HUES48 (cell line): Measurements from ENCODE around the gene AKT3.

Experiments
- H3K27ac ChIP-seq: one replicate; pipeline ENCODE4 v1.7.0; 2013; ENCODE audit warnings: low read depth, low read length, inconsistent platforms
- H3K27me3 ChIP-seq: 2 replicates; pipeline ENCODE4 v1.6.1; 2013; ENCODE audit warnings: mild to moderate bottlenecking, low read length; ENCODE audit not compliant: control insufficient read depth, insufficient read depth
- H3K36me3 ChIP-seq: 2 replicates; pipeline ENCODE4 v1.6.1; 2013; ENCODE audit warnings: low read length; ENCODE audit not compliant: control insufficient read depth, insufficient read depth
- H3K4me1 ChIP-seq: 2 replicates; pipeline ENCODE4 v1.6.1; 2013; ENCODE audit warnings: mild to moderate bottlenecking, low read length; ENCODE audit not compliant: control insufficient read depth, insufficient read depth
- H3K4me3 ChIP-seq: 2 replicates; pipeline ENCODE4 v1.5.1; 2013; ENCODE audit warnings: mild to moderate bottlenecking, low read depth, low read length
- H3K9ac ChIP-seq: 2 replicates; pipeline ENCODE4 v1.6.1; 2013; ENCODE audit warnings: mild to moderate bottlenecking, low read depth, low read length, moderate library complexity
- H3K9me3 ChIP-seq: 2 replicates; pipeline ENCODE4 v1.6.1; 2013; ENCODE audit warnings: low read length; ENCODE audit not compliant: control insufficient read depth, insufficient read depth

The AKT3 gene

DNA sequence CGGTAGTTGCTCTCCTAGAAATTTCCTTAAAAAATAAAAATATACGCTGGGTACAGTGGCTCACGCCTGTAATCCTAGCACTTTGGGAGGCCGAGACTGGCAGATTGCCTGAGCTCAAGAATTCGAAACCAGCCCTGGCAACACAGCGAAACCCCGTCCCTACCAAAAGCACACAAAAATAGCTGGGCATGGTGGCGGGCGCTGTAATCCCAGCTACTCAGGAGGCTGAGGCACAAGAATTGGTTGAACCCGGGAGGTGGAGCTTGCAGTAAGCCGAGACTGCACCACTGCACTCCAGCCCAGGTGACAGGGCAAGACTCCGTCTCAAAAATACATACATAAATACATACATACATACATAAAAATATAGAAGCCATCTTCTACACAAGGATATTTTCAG, 262.8 kb downstream of the AKT3 start:
- H3K9ac ChIP-seq: no peak overlapping the region
- H3K4me3 ChIP-seq: no peak overlapping the region
- no peak overlapping the region for H3K27ac ChIP-seq
- no peaks in the 10 kb centered on the region for H3K36me3 ChIP-seq
- no peaks in the 10 kb centered on the region for H3K27me3 ChIP-seq
- no peaks in the 10 kb centered on the region for H3K4me1 ChIP-seq
- H3K9me3 ChIP-seq: 0 out of 2 replicates have a peak, but pooled peaks cover 2% of the 10 kb centered on the region

DNA sequence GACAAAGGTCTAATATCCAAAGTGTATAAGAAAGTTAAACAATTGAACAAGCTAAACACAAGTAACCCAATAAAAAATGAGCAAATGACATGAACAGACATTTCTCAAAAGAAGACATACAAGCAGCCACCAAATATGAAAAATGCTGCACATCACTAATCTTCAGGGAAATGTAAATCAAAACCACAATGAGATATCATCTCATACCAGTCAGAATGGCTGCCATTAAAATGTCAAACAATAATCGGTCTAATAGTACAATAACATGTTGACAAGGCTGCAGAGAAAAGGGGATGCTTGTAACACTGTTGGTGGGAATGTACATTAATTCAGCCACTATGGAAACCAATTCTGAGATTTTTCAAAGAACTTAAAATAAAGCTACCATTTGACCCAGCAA, 264.1 kb downstream of the AKT3 start:
- H3K9me3 ChIP-seq: 0 out of 2 replicates have a peak, but pooled peaks cover 2% of the 10 kb centered on the region
- H3K27ac ChIP-seq: no peak overlapping the region
- no peaks in the 10 kb centered on the region for H3K27me3 ChIP-seq
- H3K4me3 ChIP-seq: no peak overlapping the region
- no peaks in the 10 kb centered on the region for H3K36me3 ChIP-seq
- H3K4me1 ChIP-seq: no peaks in the 10 kb centered on the region
- H3K9ac ChIP-seq: no peak overlapping the region

DNA sequence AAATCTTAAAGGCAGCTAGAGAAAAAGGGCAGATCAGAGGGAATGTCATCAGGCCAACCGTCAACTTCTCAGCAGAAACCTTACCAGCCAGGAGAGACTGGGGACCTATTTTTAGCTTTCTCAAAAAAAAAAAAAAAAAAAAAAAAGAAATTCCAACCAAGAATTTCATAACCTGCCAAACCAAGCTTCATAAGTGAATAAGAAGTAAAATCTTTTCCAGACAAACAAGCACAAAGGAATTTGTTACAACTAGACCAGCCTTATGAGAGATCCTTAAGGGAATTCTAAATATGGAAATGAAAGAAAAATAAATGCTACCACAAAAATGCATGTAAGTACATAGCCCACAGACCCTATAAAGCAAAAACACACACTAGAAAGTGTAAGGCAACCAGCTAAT, 267.7 kb downstream of the AKT3 start:
- H3K36me3 ChIP-seq: no peaks in the 10 kb centered on the region
- H3K4me1 ChIP-seq: no peaks in the 10 kb centered on the region
- H3K9me3 ChIP-seq: 0 out of 2 replicates have a peak, but pooled peaks cover 2% of the 10 kb centered on the region

DNA sequence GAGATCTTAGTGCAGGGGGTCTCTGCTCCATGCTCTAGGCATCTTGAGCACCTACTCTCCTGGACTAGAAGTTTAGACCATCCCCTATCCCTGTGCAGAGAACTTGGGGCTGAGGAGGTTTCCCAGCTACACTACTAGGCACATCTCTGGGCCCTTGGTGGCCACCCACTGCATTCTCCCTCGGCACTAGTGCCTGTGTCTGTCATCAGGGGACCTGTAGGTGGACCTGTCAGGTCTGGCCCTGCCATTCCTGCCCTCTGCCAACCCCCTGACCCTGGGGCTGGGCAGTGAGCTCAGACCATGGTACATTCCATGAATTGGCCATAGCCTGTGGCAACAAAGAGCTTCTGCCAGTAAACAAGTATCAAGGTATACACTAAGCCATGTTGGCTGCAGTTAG, 269.1 kb downstream of the AKT3 start:
- no peaks in the 10 kb centered on the region for H3K27me3 ChIP-seq

More for the DNA sequence above, 267.7 kb downstream of the AKT3 start:
- H3K27ac ChIP-seq: no peak overlapping the region
- no peak overlapping the region for H3K9ac ChIP-seq
- no peaks in the 10 kb centered on the region for H3K27me3 ChIP-seq
- H3K4me3 ChIP-seq: no peak overlapping the region

DNA sequence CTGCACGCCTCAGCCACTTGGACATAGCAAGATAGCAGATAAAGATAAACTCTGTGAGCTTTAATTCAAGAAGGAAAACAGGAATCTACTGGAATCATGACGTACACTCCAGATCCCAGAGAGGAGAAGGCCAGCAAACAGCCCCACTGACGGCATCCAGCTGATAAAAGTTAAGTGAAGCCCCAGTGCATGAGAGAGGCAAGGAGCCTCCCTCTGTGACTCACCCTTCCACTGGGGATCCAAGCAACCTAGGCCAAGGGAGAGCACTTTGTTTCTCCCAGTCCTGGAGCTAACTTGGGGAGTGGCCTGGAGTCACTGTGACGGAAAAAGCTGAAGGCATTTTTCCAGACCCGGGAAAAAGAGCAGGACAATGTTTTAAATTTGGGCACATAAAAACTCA, 270.0 kb downstream of the AKT3 start:
- H3K4me1 ChIP-seq: no peaks in the 10 kb centered on the region
- H3K9me3 ChIP-seq: no peaks in the 10 kb centered on the region
- H3K27ac ChIP-seq: no peak overlapping the region
- H3K4me3 ChIP-seq: no peak overlapping the region
- H3K36me3 ChIP-seq: no peaks in the 10 kb centered on the region
- no peak overlapping the region for H3K9ac ChIP-seq
- no peaks in the 10 kb centered on the region for H3K27me3 ChIP-seq

More for the DNA sequence above, 269.1 kb downstream of the AKT3 start:
- Histone ChIP-seq H3K36me3 (no peaks in the 10 kb centered on the region), H3K27ac (no peak overlapping the region), H3K9ac (no peak overlapping the region), H3K9me3 (0 out of 2 replicates have a peak, but pooled peaks cover 2% of the 10 kb centered on the region), H3K4me1 (no peaks in the 10 kb centered on the region), H3K4me3 (no peak overlapping the region)

DNA sequence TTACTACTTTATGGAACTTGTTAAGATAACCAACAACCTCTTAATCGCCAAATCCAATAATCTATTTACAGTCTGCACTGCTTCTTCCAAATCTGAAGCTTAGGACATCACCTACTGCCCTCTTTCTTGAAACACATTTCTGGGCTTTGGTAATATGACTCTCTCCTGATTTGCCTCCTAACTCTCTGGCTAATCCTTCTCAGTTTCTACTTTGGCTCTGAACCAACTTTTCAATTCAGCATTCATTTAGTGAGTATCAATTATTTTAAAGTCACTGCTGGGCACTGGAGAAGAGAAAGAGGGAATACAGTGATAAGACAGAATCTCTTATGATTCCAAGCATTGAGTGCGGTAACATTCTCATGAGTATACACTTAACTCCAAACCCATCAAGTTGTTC, 275.0 kb downstream of the AKT3 start:
- Histone ChIP-seq H3K27me3 (no peaks in the 10 kb centered on the region), H3K27ac (no peak overlapping the region), H3K9ac (no peak overlapping the region), H3K36me3 (no peaks in the 10 kb centered on the region), H3K9me3 (no peaks in the 10 kb centered on the region), H3K4me3 (no peak overlapping the region), H3K4me1 (no peaks in the 10 kb centered on the region)

DNA sequence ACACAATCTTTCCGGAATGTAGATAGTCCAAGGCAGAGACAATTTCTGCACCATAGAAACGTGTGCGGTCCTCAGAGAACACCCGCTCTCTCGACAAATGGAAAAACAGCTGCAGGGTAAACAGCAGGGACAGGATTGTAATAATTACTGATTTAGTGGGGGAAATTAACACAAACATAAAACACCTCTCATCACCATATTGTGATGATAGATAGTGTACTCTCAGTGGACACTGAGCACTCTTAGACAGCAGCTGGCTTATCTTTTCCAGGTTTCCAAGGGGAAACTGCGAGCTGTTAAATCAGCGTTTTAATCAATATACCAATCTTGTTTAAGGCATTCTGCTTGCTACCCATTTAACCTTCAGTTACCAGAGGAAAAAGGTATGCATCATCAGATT, 277.1 kb downstream of the AKT3 start:
- Histone ChIP-seq H3K9me3 (no peaks in the 10 kb centered on the region), H3K9ac (no peak overlapping the region), H3K27me3 (no peaks in the 10 kb centered on the region), H3K4me3 (no peak overlapping the region), H3K27ac (no peak overlapping the region), H3K4me1 (no peaks in the 10 kb centered on the region), H3K36me3 (no peaks in the 10 kb centered on the region)

DNA sequence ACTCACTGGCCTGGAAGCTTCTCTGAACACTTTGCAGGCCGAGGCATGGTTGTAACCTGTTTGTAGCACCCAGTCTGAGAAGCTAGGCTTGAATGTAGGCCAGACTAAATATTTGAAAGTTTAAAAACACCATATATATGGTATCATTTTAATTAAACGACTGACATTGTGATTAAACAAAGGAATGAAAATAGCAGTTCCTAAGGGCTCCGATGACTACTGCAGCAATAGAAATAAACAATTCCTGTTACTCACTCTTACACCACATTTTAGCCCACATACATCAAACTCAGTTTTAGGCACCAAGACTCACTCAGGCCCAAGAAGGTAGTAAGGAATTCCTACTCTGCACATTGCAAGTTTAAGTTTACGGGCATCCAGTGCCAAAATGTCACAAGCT, 281.2 kb downstream of the AKT3 start:
- Histone ChIP-seq H3K9me3 (no peaks in the 10 kb centered on the region), H3K27me3 (no peaks in the 10 kb centered on the region), H3K27ac (no peak overlapping the region), H3K4me3 (no peak overlapping the region), H3K9ac (no peak overlapping the region), H3K36me3 (no peaks in the 10 kb centered on the region), H3K4me1 (no peaks in the 10 kb centered on the region)

DNA sequence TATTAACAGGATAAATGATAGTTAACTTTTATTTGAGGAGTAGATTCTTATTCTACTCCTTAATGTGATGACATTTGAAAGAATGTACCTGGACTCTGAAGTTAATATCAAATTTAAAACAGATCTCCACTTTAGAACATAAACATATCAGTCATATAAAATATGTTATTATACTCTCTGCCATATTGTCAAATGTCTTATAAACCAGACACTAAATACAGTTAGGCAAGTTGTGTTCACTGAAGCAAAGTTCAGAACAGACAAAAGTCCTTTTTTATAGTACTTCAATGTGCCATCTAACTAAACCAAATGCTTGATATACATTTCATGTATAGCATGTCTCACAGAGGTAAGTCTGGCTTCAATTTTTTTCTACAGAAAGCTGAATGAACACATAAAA, 285.2 kb downstream of the AKT3 start:
- Histone ChIP-seq H3K27ac (no peak overlapping the region), H3K36me3 (peaks cover 3% of the 10 kb centered on the region), H3K4me1 (peaks cover 9% of the 10 kb centered on the region), H3K9me3 (no peaks in the 10 kb centered on the region), H3K4me3 (no peak overlapping the region), H3K27me3 (no peaks in the 10 kb centered on the region), H3K9ac (no peak overlapping the region)

DNA sequence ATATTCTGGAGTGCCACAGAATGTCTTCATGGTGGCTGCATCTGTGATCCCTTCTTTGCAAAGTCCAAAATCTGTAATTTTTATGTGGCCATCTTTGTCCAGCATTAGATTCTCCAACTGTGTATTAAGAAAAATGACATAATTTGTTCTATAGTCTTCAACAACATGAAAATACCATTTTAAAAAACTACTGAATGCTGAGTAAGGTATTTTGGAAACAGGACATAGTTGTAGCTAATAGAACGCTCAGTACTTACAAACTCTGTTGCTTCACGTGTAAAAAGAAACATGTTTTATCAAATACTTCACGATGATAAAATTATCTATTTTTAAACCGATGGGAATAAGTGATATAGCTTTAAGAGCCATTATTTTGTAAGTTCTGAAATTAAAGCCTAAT, 286.3 kb downstream of the AKT3 start:
- Histone ChIP-seq H3K9me3 (no peaks in the 10 kb centered on the region), H3K36me3 (peaks cover 3% of the 10 kb centered on the region), H3K9ac (no peak overlapping the region), H3K4me1 (peaks cover 18% of the 10 kb centered on the region), H3K4me3 (no peak overlapping the region), H3K27ac (no peak overlapping the region), H3K27me3 (no peaks in the 10 kb centered on the region)

DNA sequence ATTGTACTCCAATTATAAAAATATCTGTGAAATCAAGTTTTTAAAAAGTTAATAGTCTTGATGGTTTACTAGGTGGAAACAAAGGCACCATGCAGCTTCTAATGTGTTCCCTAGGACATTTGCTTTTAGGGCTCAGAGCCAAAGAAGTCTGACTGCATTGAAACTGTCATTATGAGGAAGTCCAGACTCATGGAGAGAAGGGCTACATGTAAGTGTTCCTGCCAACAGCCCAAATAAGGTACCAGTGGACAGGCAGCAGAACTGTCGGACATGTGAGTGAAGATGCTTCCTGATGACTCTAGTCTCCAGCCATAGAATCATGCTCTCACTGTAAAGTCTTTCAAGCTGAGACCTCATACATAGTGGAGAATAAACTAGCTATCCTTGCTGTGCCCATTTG, 287.6 kb downstream of the AKT3 start:
- Histone ChIP-seq H3K27ac (no peak overlapping the region), H3K36me3 (peaks cover 3% of the 10 kb centered on the region)

More for the DNA sequence above, 287.6 kb downstream of the AKT3 start:
- peaks cover 18% of the 10 kb centered on the region for H3K4me1 ChIP-seq
- H3K27me3 ChIP-seq: no peaks in the 10 kb centered on the region
- H3K9me3 ChIP-seq: no peaks in the 10 kb centered on the region
- H3K4me3 ChIP-seq: no peak overlapping the region
- H3K9ac ChIP-seq: no peak overlapping the region
